Smooth muscle cell (in vitro differentiated cells): ENCODE results near the gene OR56A3. TPM values are rescaled to one million over a fixed set of nuclear protein-coding genes. Genes with fewer than 3 reads are reported as not detected.
"Not testable (repeated sequence)": the region's sequence is repeated elsewhere in the genome, so short reads cannot be mapped to it uniquely, and the experiment has no call there.

ENCODE experiments used
- DNase-seq: peaks from one replicate; lab custom pipeline; 2025; ENCODE audit not compliant: unreplicated experiment; lab: John Stamatoyannopoulos, UW
- H2AFZ ChIP-seq: fragments of 200-600 bp; sonication (generic); 2 replicates; pipeline ENCODE4 v1.6.0; 2016; ENCODE audit warnings: antibody characterized with exemption, low read depth, mild to moderate bottlenecking
- H3F3A ChIP-seq: fragments of 200-600 bp; sonication (generic); 2 replicates; pipeline ENCODE4 v1.6.0; 2017; ENCODE audit warnings: antibody characterized with exemption, low read depth
- H3K27ac ChIP-seq: fragments of 200-600 bp; sonication (generic); 2 replicates; pipeline ENCODE4 v1.5.1; 2016; ENCODE audit warnings: low read depth, mild to moderate bottlenecking
- H3K27me3 ChIP-seq: fragments of 200-600 bp; sonication (generic); 2 replicates; pipeline ENCODE4 v1.6.1; 2016; ENCODE audit warnings: low read depth, mild to moderate bottlenecking
- H3K36me3 ChIP-seq: fragments of 200-600 bp; sonication (generic); 2 replicates; pipeline ENCODE4 v1.5.1; 2016; ENCODE audit warnings: low read depth
- H3K4me1 ChIP-seq: fragments of 200-600 bp; sonication (generic); 2 replicates; pipeline ENCODE4 v1.5.1; 2016; ENCODE audit warnings: low read depth
- H3K4me2 ChIP-seq: fragments of 200-600 bp; sonication (generic); 2 replicates; pipeline ENCODE4 v1.6.0; 2016; ENCODE audit warnings: mild to moderate bottlenecking
- H3K4me3 ChIP-seq: fragments of 200-600 bp; sonication (generic); 2 replicates; pipeline ENCODE4 v1.5.1; 2016; ENCODE audit warnings: mild to moderate bottlenecking
- H3K79me2 ChIP-seq: fragments of 200-600 bp; sonication (generic); 2 replicates; pipeline ENCODE4 v1.6.0; 2016; ENCODE audit warnings: low read depth, mild to moderate bottlenecking
- H3K9ac ChIP-seq: fragments of 200-600 bp; sonication (generic); 2 replicates; pipeline ENCODE4 v1.6.0; 2016; ENCODE audit warnings: low read depth
- H3K9me3 ChIP-seq: fragments of 200-600 bp; sonication (generic); replicated peaks from 2 replicates; pipeline ENCODE4 v1.5.1; 2016; ENCODE audit warnings: low read depth
- H4K20me1 ChIP-seq: fragments of 200-600 bp; sonication (generic); 2 replicates; pipeline ENCODE4 v1.6.0; 2016; ENCODE audit warnings: low read depth
- CTCF ChIP-seq: fragments of 200-600 bp; sonication (generic); IDR thresholded peaks from 2 replicates; pipeline ENCODE4 v1.5.1; 2017; ENCODE audit warnings: borderline replicate concordance, mild to moderate bottlenecking, antibody characterized with exemption; ENCODE audit not compliant: insufficient read depth, poor library complexity, severe bottlenecking
- WGBS: methylation state at CpG from one replicate; pipeline ENCODE4 v1.1.7; 2016; ENCODE audit warnings: low lambda C conversion rate; 5-methylcytosine and 5-hydroxymethylcytosine counted together
- polyA plus RNA-seq: library from polyadenylated mRNA; unstranded; fragments of >200 nt; fragmentation: Nextera tagmentation; extraction: Ambion mirVana; gene quantifications from 2 replicates; pipeline ENCODE4 v1.2.1, GENCODE V29; 2016
- total RNA-seq: library from RNA; depleted of rRNA; stranded (reverse); fragments of >200 nt; gene quantifications from 2 replicates; pipeline ENCODE4 v1.2.3, GENCODE V29; 2014

Gene OR56A3
- total and polyA plus RNA-seq, 2 experiments from 2014 or later = not detected

DNA sequence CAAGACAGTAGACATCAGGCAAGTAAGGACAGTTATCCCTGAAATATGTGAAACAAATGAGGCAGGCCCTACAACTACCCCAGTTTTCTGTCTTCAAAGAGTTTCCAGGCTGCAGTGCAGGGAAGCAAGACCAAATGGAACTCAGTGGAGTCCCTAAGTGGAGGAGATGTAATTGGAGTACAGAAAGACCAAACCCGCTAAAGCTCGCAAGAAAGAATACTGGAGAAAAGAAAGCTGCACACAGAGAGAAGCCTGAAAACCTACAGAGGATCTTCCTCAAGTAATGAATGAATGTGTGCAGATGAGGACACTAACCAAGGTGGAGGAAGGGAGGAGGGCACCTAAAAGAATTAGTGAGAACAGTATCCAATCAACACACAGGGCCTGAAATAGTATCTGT is 1.3 kb upstream of the OR56A3 start:
- H3K9ac ChIP-seq = no peak overlapping the region
- no peak overlapping the region for H2AFZ ChIP-seq
- no peaks in the 10 kb centered on the region for H3K36me3 ChIP-seq
- no peak for DNase-seq
- H3F3A ChIP-seq = no peaks in the 10 kb centered on the region
- TF ChIP-seq CTCF = no peak
- H3K4me1 ChIP-seq = no peaks in the 10 kb centered on the region
- no peak overlapping the region for H3K27ac ChIP-seq
- H3K27me3 ChIP-seq = peaks cover 10% of the 10 kb centered on the region
- no peak overlapping the region for H3K4me2 ChIP-seq
- no peaks in the 10 kb centered on the region for H3K9me3 ChIP-seq
- H4K20me1 ChIP-seq = no peaks in the 10 kb centered on the region
- WGBS = 100% methylated on average over 2 of the region's 2 CpGs
- no peak overlapping the region for H3K4me3 ChIP-seq
- H3K79me2 ChIP-seq = no peaks in the 10 kb centered on the region

DNA sequence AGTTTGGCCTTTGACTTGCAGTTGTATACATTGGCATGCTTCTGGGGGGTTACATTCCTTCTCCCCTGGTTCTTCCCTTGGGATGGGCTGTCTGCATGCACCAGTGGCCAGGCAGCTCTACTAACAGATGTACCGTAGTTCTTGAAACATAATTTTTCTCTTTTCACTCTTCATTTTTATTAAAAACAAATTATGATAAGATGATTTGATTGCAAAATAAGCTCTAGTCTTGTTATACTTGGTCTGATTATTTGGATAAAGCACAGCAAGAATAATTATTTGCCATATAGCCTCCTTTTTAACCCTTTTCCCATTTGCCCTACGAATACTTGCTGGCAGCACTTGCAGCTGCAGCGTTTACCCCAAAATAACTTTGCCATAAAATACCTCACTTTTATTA is 13.5 kb downstream of the OR56A3 start:
- Histone ChIP-seq H3K9ac (no peak overlapping the region), H3K79me2 (no peaks in the 10 kb centered on the region), H3K4me1 (no peaks in the 10 kb centered on the region), H3K4me2 (no peak overlapping the region), H2AFZ (no peak overlapping the region), H3K27ac (no peak overlapping the region), H3K9me3 (no peaks in the 10 kb centered on the region), H3K27me3 (no peaks in the 10 kb centered on the region), H3K4me3 (no peak overlapping the region), H3K36me3 (no peaks in the 10 kb centered on the region), H4K20me1 (no peaks in the 10 kb centered on the region), H3F3A (no peaks in the 10 kb centered on the region)
- DNase-seq = no peak
- TF ChIP-seq CTCF = no peak
- 90% methylated on average over 3 of the region's 3 CpGs for WGBS

DNA sequence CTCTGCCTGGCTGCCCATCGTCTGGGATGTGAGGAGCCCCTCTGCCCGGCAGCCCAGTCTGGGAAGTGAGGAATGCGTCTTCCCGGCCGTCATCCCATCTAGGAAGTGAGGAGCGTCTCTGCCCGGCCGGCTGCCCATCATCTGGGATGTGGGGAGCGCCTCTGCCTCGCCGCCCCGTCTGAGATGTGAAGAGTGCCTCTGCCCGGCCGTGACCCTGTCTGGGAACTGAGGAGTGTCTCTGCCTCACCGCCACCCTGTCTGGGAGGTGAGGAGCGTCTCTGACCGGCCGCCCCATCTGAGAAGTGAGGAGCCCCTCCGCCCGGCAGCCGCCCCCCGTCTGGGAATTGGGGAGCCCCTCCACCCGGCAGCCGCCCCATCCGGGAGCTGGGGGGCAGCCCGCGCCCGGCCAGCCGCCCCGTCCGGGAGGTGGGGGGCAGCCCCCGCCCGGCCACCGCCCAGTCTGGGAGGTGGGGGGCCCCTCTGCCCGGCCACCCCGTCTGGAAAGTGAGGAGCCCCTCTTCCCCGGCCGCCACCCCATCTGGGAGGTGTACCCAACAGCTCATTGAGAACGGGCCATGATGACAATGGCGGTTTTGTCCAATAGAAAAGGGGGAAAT is 18.8 kb downstream of the OR56A3 start:
- H3K79me2 ChIP-seq, H3K27me3 ChIP-seq, H3K4me1 ChIP-seq, H4K20me1 ChIP-seq, H3K4me2 ChIP-seq, H3F3A ChIP-seq, H3K36me3 ChIP-seq, DNase-seq, H3K4me3 ChIP-seq, H2AFZ ChIP-seq, H3K27ac ChIP-seq, H3K9ac ChIP-seq, H3K9me3 ChIP-seq: not testable (repeated sequence)
- WGBS = 92% methylated on average over 23 of the region's 40 CpGs

DNA sequence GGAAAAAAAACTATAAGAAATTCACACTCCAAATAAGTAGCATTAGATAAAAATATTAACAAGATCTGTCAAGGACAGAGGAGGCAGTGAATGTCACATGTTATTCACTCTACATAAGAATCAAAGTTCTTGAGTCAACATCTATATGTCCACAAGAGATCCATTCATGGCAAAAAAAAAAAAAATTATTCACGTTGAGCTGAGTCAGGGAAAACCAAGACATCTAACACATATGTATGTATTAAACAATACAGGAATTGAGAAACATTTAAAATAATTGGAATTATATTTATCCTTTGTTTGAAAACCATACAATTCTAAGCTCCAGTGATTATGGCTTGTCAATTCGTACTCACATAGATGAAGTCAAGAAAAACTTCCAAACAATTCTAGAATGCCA is 24.9 kb downstream of the OR56A3 start:
- H3K4me3 ChIP-seq = no peak overlapping the region
- peaks cover 6% of the 10 kb centered on the region for H3K27me3 ChIP-seq
- no peak overlapping the region for H2AFZ ChIP-seq
- 90% methylated on average over 2 of the region's 2 CpGs for WGBS
- no peak overlapping the region for H3K9ac ChIP-seq
- H4K20me1 ChIP-seq = no peaks in the 10 kb centered on the region
- H3K79me2 ChIP-seq = no peaks in the 10 kb centered on the region
- TF ChIP-seq CTCF = no peak
- no peak overlapping the region for H3K4me2 ChIP-seq
- H3K9me3 ChIP-seq = no peaks in the 10 kb centered on the region
- H3K4me1 ChIP-seq = no peaks in the 10 kb centered on the region
- no peaks in the 10 kb centered on the region for H3F3A ChIP-seq
- no peaks in the 10 kb centered on the region for H3K36me3 ChIP-seq
- no peak for DNase-seq
- H3K27ac ChIP-seq = no peak overlapping the region
